ENCODE data around the gene MGMT. TPM values are rescaled to one million over a fixed set of nuclear protein-coding genes. Genes with fewer than 3 reads are reported as not detected.

Gene MGMT
- total and polyA plus RNA-seq, 2 experiments from 2014 or later: 19.3 to 21.9 TPM

- no peaks in the 10 kb centered on the region for H3K9me2 ChIP-seq (ENCODE audit: insufficient read depth)
- DNase-seq (ENCODE audit: low spot score) (no peak), ATAC-seq (no peak)
- H3K36me3 ChIP-seq (ENCODE audit: insufficient read depth): no peaks in the 10 kb centered on the region
- no peak overlapping the region for H2AFZ ChIP-seq
- H3K27ac Mint-ChIP-seq: no peak overlapping the region
- H3K27me3 ChIP-seq (ENCODE audit: insufficient read depth): no peaks in the 10 kb centered on the region
- no peak overlapping the region for H3K4me2 ChIP-seq
- H3K27ac ChIP-seq (ENCODE audit: low read depth): no peak overlapping the region
- H3K4me3 ChIP-seq: no peak overlapping the region
- H3K36me3 Mint-ChIP-seq (ENCODE audit: low read depth): peaks cover 16% of the 10 kb centered on the region; the same call in 2 of the 3 replicates
- no peaks in the 10 kb centered on the region for H3F3A ChIP-seq (replicated peaks; ENCODE audit: low read depth)
- peaks cover 8% of the 10 kb centered on the region for H3K27me3 Mint-ChIP-seq (ENCODE audit: insufficient read depth, low read depth, poor library complexity)
- H3K79me2 ChIP-seq (replicated peaks; ENCODE audit: insufficient read depth): no peaks in the 10 kb centered on the region
- no peak overlapping the region for H3K4me3 Mint-ChIP-seq
- TF ChIP-seq, protein P1, sequence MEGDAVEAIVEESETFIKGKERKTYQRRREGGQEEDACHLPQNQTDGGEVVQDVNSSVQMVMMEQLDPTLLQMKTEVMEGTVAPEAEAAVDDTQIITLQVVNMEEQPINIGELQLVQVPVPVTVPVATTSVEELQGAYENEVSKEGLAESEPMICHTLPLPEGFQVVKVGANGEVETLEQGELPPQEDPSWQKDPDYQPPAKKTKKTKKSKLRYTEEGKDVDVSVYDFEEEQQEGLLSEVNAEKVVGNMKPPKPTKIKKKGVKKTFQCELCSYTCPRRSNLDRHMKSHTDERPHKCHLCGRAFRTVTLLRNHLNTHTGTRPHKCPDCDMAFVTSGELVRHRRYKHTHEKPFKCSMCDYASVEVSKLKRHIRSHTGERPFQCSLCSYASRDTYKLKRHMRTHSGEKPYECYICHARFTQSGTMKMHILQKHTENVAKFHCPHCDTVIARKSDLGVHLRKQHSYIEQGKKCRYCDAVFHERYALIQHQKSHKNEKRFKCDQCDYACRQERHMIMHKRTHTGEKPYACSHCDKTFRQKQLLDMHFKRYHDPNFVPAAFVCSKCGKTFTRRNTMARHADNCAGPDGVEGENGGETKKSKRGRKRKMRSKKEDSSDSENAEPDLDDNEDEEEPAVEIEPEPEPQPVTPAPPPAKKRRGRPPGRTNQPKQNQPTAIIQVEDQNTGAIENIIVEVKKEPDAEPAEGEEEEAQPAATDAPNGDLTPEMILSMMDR (conservative IDR thresholded peaks at IDR 0.05; ENCODE audit: low read depth in 2 of 2): no peak
- H3K4me1 Mint-ChIP-seq: no peaks in the 10 kb centered on the region
- H3K9me3 Mint-ChIP-seq: peaks cover 18% of the 10 kb centered on the region
- H4K20me1 ChIP-seq (replicated peaks; ENCODE audit: insufficient read depth): no peaks in the 10 kb centered on the region
- H3K4me1 ChIP-seq (ENCODE audit: insufficient read depth): no peaks in the 10 kb centered on the region
These were observed 276.7 kb downstream of the MGMT start for GRCh38 chr10:129743738-129744133.

DNA sequence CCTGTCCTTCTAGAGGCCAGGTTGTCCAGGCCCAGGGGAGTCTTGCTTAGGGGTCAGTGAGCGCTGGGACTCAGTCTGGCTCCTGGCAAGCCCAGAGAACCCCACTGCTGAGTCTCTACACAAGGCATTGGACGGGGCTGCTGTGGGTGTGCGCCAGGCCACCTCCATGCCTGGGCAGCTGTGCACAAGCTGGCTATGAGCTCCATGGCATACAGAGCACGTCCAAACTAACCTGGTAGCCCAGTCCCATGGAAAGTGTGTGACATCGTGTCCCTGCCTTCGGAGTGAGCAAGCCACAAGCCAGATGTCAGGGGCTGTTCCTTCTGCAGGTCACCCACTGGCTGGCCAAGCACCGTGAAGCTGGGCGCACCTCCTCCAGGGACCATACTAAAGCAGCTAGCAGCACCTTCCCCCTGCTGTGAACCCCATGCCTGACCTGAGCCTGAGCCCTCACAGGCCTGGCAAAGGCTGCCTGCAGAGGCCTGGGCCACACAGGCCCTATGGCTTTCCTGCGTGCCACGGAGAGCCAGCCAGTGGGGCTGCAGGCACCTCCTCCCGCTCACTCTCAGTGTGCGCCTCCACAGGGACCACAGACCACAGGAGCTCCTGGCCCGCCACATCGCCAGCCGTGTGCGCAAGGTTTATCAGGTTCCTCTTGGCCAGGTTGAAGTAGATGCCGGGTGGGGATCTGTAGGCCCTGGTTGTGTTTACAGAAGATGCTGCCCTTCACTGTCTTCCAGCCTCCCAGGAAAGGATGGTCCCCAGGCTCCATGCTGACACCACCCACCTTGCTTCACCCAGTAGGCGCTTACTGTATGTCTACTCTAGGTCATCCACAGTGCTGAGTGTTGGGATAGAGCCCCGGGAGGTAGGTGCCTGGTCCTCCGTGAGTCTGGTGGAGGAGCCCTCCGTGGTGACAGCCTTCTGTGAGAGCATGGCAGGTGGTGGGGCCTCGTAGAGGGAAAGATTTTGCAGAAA, 277.4 kb downstream of the MGMT start:
- Histone ChIP-seq H3K9me2 (ENCODE audit: insufficient read depth) (no peaks in the 10 kb centered on the region), H3K4me2 (no peak overlapping the region), H3K79me2 (replicated peaks; ENCODE audit: insufficient read depth) (no peaks in the 10 kb centered on the region), H4K20me1 (replicated peaks; ENCODE audit: insufficient read depth) (no peaks in the 10 kb centered on the region), H3F3A (replicated peaks; ENCODE audit: low read depth) (no peaks in the 10 kb centered on the region), H3K4me1 (ENCODE audit: insufficient read depth) (no peaks in the 10 kb centered on the region), H3K36me3 (ENCODE audit: insufficient read depth) (no peaks in the 10 kb centered on the region), H2AFZ (no peak overlapping the region), H3K27ac (ENCODE audit: low read depth) (no peak overlapping the region), H3K27me3 (ENCODE audit: insufficient read depth) (no peaks in the 10 kb centered on the region), H3K4me3 (no peak overlapping the region)
- H3K27ac Mint-ChIP-seq: no peak overlapping the region
- DNase-seq (ENCODE audit: low spot score) (no peak), ATAC-seq (no peak)
- H3K27me3 Mint-ChIP-seq (ENCODE audit: insufficient read depth, low read depth, poor library complexity): peaks cover 8% of the 10 kb centered on the region
- H3K36me3 Mint-ChIP-seq (ENCODE audit: low read depth): peaks cover 14% of the 10 kb centered on the region; the same call in 2 of the 3 replicates
- peaks cover 18% of the 10 kb centered on the region for H3K9me3 Mint-ChIP-seq
- H3K4me3 Mint-ChIP-seq: no peak overlapping the region
- no peaks in the 10 kb centered on the region for H3K4me1 Mint-ChIP-seq
- TF ChIP-seq ZNF331 (CRISPR knock-in tag; IDR thresholded peaks at IDR 0.05; ENCODE audit: low read depth) (no peak), STAT1 (IDR thresholded peaks at IDR 0.05; ENCODE audit: unreplicated experiment) (no peak), CREB1 (CRISPR knock-in tag; IDR thresholded peaks at IDR 0.05; ENCODE audit: low read depth) (no peak), EZH2 (IDR thresholded peaks at IDR 0.05; ENCODE audit: low read depth, unreplicated experiment) (no peak), POLR2AphosphoS5 (IDR thresholded peaks at IDR 0.05; ENCODE audit: low read depth) (no peak), ZNF114 (CRISPR knock-in tag; IDR thresholded peaks at IDR 0.05) (no peak)
- TF ChIP-seq, protein P2, sequence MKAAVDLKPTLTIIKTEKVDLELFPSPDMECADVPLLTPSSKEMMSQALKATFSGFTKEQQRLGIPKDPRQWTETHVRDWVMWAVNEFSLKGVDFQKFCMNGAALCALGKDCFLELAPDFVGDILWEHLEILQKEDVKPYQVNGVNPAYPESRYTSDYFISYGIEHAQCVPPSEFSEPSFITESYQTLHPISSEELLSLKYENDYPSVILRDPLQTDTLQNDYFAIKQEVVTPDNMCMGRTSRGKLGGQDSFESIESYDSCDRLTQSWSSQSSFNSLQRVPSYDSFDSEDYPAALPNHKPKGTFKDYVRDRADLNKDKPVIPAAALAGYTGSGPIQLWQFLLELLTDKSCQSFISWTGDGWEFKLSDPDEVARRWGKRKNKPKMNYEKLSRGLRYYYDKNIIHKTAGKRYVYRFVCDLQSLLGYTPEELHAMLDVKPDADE (IDR thresholded peaks at IDR 0.05): no peak
- TF ChIP-seq, protein P1 (conservative IDR thresholded peaks at IDR 0.05; ENCODE audit: low read depth in 2 of 2): no peak
